Neural progenitor cell (in vitro differentiated cells): ENCODE measurements around the gene MIOX.

Experiments
- EZH2 ChIP-seq: fragments of 200-600 bp; sonication (generic); IDR thresholded peaks from 2 replicates; pipeline ENCODE4 v1.6.1; 2017; ENCODE audit warnings: antibody characterized with exemption, mild to moderate bottlenecking, moderate library complexity
- TF ChIP-seq, protein P1 (sequence below): fragments of 200-600 bp; sonication (generic); IDR thresholded peaks from 2 replicates; pipeline ENCODE4 v1.5.1; 2017; ENCODE audit warnings: antibody characterized with exemption, mild to moderate bottlenecking

DNA sequence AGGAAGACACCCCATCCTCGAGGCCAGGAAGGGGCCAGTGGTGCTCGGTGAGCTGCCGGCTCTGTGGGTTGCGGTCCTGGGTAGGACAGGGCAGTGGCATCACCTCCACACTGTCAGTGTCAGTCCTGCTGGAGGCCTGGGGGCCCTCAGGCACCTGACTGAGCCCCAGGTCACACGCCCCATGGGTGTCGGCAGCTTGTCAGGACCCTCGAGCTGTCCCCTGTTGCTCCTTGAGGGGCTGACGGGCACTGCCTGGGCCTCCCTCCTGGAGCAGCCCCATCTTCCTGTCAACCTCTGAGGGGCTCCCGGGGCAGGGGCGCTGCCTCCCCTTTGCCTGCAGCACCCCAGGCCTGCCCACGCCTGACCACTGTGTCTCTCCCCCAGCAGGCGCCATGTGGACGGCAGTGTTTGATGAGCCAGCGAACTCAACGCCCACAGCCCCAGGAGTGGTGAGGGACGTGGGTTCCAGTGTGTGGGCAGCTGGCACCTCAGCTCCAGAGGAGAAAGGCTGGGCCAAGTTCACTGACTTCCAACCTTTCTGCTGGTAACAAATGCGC is 47.3 kb upstream of the MIOX start:
- TF ChIP-seq, protein P1, sequence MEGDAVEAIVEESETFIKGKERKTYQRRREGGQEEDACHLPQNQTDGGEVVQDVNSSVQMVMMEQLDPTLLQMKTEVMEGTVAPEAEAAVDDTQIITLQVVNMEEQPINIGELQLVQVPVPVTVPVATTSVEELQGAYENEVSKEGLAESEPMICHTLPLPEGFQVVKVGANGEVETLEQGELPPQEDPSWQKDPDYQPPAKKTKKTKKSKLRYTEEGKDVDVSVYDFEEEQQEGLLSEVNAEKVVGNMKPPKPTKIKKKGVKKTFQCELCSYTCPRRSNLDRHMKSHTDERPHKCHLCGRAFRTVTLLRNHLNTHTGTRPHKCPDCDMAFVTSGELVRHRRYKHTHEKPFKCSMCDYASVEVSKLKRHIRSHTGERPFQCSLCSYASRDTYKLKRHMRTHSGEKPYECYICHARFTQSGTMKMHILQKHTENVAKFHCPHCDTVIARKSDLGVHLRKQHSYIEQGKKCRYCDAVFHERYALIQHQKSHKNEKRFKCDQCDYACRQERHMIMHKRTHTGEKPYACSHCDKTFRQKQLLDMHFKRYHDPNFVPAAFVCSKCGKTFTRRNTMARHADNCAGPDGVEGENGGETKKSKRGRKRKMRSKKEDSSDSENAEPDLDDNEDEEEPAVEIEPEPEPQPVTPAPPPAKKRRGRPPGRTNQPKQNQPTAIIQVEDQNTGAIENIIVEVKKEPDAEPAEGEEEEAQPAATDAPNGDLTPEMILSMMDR, result no peak
- TF ChIP-seq EZH2, result no peak
